DND-41 (cell line): ENCODE measurements around the gene POU2AF3.

ENCODE experiments used
- EZH2 ChIP-seq: IDR thresholded peaks from 3 replicates; pipeline ENCODE4 v1.6.1; 2012; ENCODE audit warnings: borderline replicate concordance, low read depth, mild to moderate bottlenecking, moderate library complexity, low read length, inconsistent platforms; ENCODE audit not compliant: severe bottlenecking
- TF ChIP-seq, protein P1 (sequence below): IDR thresholded peaks from 2 replicates; pipeline ENCODE4 v1.5.1; 2012; ENCODE audit warnings: borderline replicate concordance, low read length, moderate library complexity, mild to moderate bottlenecking; ENCODE audit not compliant: poor library complexity, severe bottlenecking; ENCODE audit errors: extremely low read depth

DNA sequence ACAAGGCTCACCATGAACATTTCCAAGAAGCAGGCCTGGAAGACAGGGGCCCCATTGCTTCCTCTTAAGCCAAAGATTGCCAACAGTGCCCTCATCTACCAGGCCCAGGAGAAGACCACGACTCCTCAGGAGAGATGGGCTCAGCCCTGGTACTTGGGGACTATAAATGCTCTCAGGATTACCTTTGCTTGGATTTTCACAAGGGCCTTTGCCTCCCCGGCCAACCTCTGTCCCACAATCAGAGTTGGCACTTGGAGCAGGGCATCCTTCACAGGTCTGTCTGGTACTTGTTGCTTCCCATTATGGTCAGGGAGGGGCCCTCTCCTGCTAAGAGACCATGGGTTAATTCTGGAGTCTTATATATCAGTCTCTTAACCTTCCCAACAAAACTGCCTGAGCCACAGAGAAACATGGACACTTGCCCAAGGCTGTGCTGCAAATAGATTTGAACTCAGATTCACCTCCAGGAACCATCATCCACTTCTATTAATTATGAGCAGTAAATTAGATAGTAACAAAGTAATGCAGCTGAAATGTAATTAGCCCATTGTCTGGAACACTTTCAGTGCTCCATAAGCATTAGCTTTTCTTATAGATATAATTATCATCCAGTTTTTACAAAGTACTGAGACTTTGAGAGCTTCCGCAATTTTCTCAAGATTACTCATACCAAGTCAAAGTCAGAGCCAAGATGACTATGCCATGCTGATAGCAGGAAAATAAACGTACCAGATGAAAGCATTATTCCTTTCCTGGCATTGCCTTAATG lies 33.5 kb downstream of the POU2AF3 start:
- TF ChIP-seq, protein P1, sequence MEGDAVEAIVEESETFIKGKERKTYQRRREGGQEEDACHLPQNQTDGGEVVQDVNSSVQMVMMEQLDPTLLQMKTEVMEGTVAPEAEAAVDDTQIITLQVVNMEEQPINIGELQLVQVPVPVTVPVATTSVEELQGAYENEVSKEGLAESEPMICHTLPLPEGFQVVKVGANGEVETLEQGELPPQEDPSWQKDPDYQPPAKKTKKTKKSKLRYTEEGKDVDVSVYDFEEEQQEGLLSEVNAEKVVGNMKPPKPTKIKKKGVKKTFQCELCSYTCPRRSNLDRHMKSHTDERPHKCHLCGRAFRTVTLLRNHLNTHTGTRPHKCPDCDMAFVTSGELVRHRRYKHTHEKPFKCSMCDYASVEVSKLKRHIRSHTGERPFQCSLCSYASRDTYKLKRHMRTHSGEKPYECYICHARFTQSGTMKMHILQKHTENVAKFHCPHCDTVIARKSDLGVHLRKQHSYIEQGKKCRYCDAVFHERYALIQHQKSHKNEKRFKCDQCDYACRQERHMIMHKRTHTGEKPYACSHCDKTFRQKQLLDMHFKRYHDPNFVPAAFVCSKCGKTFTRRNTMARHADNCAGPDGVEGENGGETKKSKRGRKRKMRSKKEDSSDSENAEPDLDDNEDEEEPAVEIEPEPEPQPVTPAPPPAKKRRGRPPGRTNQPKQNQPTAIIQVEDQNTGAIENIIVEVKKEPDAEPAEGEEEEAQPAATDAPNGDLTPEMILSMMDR: no peak
- TF ChIP-seq EZH2: no peak
